GM21529 (cell line): Measurements from ENCODE around the gene RBM33.

Experiments used
- ATAC-seq: cut with Tn5 transposase; IDR thresholded peaks from one replicate; pipeline ENCODE4 v1.9.1; 2021; ENCODE audit not compliant: unreplicated experiment

Gene RBM33

GRCh38 chr7:155806096-155806871 is 161.8 kb downstream of the RBM33 start:
- no peak for ATAC-seq

GRCh38 chr7:155807065-155807671 is 162.7 kb downstream of the RBM33 start:
- ATAC-seq, result no peak

GRCh38 chr7:155807789-155808548 is 163.5 kb downstream of the RBM33 start:
- no peak for ATAC-seq

GRCh38 chr7:155808549-155809331 is 164.3 kb downstream of the RBM33 start:
- no peak for ATAC-seq

GRCh38 chr7:155809332-155809946 is 165.0 kb downstream of the RBM33 start:
- no peak for ATAC-seq

GRCh38 chr7:155809947-155810769 is 165.7 kb downstream of the RBM33 start:
- no peak for ATAC-seq

GRCh38 chr7:155810770-155811559 is 166.5 kb downstream of the RBM33 start:
- no peak for ATAC-seq

GRCh38 chr7:155811560-155811894 is 167.1 kb downstream of the RBM33 start:
- no peak for ATAC-seq

- ATAC-seq, result no peak
Measured at GRCh38 chr7:155811895-155812761, 167.7 kb downstream of the RBM33 start, which contains the start of gene SHH. SHH (minus strand) TSS chr7:155812463; CDS start chr7:155812122, 341 bp downstream.

- no peak for ATAC-seq
Measured at GRCh38 chr7:155813125-155813524, 168.7 kb downstream of the RBM33 start.

- no peak for ATAC-seq
Measured at GRCh38 chr7:155813546-155814315, 169.3 kb downstream of the RBM33 start.

GRCh38 chr7:155814316-155815276 is 170.1 kb downstream of the RBM33 start:
- ATAC-seq, result no peak

GRCh38 chr7:155815332-155816191 is 171.1 kb downstream of the RBM33 start:
- ATAC-seq, result peak; percentile 90

GRCh38 chr7:155816192-155816508 is 171.7 kb downstream of the RBM33 start:
- no peak for ATAC-seq

- ATAC-seq, result no peak
Measured at GRCh38 chr7:155816996-155817395, 172.5 kb downstream of the RBM33 start.
